Stimulated activated CD8-positive, alpha-beta memory T cell treated with anti-CD3 and anti-CD28 coated beads, Interleukin-15, amount 100 ng/mL, for 1 hour (primary cell): Measurements from ENCODE around the gene TRIM3.

Source experiments
- DNase-seq: peaks from one replicate; pipeline ENCODE4 v3.0.0-alpha.2; 2020; ENCODE audit warnings: low read depth

Gene TRIM3

GRCh38 chr11:6480299-6480914, 6.7 kb upstream of the TRIM3 start:
- DNase-seq = no peak

- DNase-seq = no peak
Observed at GRCh38 chr11:6476571-6476970, 2.8 kb upstream of the TRIM3 start.

- no peak for DNase-seq
Observed at GRCh38 chr11:6475936-6476335, 2.2 kb upstream of the TRIM3 start.

DNA sequence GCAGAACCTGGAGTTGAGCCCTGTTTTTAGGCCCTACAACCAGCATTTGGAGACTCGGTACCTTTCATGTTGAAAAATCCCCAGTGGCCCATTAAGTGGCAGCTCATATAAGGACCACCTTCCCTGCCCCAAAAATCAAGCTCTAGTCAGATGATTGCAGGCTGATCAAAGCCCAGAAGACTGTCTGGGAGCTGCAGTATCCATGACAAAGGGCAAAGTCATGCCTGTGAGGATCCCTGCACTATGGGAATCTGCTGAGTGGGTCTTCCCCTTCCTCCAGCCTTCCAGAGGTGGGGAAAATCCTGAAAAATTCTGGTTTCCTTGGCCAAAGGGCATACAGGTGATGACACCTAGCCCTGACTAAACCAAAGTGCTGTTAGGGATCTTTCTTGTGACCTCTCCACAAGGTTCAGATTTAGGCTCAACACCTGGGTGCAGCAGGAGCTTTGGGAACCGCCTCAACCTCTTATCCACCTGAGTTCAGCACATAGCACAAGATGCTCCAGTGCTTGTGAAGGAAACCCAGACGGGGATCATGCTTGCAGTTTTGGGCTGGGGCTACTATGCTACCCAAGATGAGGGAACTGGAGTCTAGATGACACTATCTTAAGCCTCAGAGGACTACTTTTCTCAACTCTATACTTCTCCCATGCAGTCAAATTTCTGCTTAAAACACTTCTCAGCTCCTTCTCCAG, 1.2 kb upstream of the TRIM3 start:
- no peak for DNase-seq

GRCh38 chr11:6474413-6474792, 662 bp upstream of the TRIM3 start:
- no peak for DNase-seq

DNA sequence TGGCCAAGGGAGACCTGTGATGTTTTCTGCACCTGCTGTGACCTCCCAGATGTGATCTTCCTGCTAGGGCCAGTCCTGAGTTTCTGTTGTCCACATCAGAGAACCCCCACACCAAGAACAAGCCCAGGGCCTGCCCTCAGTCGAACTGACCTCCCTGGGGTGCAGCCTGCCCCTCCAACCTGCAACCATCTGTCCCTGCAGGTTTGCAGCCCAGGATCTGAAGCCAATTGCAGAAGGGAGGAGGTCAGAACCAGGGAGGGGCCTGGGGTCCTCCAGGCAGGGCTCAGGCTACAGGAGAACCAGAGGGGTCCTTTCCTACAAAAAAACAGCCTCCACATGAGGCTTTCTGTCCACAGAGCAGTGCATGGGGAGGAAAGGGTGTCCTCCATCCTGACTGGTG, 807 bp downstream of the TRIM3 start:
- no peak for DNase-seq

DNA sequence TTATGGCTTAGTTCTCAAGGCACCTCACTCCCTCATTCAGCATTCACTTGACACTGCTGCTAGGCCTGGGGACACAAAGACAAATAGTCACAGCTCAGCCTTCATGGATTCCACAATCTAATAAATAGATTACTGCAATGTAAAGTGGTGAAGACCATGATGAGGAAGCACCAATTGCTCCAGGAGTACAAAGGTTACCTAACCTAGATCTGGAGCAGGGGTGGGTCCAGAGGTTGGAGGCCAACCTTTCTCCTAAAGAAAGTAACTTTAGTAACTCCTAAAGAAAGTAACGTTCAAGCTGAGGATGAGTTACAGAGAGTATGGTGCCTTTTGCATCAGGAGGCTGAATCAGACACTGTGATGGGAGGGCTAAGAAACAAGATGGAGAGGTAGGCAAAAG, 4.1 kb downstream of the TRIM3 start:
- DNase-seq = no peak

DNA sequence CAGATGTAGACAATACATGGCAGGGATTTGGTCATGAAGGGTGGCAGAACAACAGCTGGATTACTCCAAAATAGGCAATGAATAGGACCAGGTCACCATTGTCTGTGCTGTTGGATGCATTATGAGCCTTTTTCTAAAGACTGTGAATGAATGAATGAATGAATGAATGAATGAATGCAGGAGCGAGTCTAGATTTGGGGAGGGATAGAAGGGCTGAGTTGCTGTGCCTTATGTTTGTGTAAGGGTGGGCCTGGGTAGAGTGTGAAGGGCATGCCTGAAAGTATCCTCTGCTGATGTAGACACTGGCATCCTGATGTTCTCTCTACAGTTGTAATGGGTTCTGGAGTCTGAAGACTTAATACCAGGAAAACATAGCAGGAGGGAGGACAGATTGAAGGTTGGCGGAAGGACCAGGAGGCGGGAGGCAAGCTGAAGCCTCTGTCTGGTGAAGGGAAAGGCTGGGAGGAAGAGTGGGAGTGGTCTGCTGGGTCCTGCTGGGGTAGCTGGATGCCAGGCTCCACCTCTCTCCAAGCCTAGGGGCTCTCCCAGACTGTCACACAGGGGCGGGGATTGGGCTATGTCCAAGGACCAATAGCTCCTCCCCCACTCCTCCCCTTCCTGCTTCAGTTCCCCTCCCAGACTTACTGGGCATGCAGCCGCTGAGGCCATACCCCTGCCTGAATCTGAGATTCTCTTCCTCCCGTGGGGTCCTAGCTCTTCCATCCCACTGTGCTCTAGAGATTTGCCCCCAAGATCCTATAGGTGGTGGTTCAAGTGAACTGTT, 4.8 kb downstream of the TRIM3 start:
- DNase-seq = no peak

DNA sequence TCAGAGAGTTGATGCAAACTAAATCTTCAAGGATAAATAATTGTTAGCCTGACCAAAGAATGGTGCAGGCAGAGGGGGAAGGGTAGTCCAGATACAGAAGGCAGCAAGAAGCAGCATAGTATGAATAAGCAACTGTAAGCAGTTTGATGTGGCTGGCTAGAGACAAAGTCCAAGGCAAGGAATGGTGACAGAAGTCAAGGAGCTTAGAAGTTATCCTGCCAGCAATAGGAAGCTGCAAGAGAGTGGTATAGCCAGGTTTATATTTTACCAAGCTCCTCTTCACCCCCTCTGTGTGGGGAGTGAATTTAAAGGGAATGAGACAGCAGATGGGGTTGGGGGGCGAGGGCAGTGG, 14.7 kb downstream of the TRIM3 start:
- DNase-seq = no peak

- DNase-seq = no peak
Observed at GRCh38 chr11:6458352-6459098, 15.2 kb downstream of the TRIM3 start.

GRCh38 chr11:6457581-6458320, 16.0 kb downstream of the TRIM3 start:
- no peak for DNase-seq

- DNase-seq = no peak
Observed at GRCh38 chr11:6456361-6457073, 17.2 kb downstream of the TRIM3 start.

GRCh38 chr11:6455070-6455469, 18.7 kb downstream of the TRIM3 start:
- no peak for DNase-seq

DNA sequence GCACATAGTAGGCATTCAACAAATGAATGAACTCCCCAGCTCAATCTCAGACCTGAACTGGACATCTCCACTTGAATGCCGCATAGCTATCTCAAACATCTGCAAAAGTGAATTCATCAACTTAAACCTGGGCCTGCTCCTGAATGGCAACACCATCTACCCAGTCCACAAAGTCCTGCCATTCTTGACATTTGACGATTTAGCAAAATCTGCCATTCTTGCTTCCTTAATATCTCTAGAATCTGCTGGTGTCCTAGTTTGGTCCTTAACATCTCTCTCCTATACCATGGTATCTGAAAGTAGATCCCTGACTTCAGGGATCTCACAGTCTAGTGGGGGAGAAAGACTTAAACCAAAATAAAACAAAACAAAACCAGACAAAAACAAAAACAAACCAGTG, 20.6 kb downstream of the TRIM3 start:
- DNase-seq = no peak

DNA sequence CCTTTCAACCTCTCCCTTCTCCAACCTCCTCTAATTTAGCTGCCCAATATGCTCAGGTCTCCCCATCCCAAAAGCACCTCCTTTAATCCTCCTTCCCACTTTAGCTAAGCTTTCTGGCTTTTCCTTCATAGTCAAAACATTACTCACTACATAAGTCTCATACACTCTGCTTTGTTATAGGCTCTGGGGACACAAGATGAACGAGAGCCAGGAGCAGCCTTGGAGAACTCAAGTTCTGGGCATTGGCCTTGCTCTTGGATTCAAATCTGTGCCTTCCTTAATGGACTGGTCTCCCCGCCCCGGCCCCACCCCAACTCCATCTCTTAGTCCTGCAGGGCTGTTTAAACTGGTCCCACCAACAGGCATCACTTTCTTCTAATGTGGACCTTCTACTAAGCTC, 21.5 kb downstream of the TRIM3 start:
- DNase-seq = no peak

- no peak for DNase-seq
Observed at GRCh38 chr11:6448574-6448973, 25.2 kb downstream of the TRIM3 start.

DNA sequence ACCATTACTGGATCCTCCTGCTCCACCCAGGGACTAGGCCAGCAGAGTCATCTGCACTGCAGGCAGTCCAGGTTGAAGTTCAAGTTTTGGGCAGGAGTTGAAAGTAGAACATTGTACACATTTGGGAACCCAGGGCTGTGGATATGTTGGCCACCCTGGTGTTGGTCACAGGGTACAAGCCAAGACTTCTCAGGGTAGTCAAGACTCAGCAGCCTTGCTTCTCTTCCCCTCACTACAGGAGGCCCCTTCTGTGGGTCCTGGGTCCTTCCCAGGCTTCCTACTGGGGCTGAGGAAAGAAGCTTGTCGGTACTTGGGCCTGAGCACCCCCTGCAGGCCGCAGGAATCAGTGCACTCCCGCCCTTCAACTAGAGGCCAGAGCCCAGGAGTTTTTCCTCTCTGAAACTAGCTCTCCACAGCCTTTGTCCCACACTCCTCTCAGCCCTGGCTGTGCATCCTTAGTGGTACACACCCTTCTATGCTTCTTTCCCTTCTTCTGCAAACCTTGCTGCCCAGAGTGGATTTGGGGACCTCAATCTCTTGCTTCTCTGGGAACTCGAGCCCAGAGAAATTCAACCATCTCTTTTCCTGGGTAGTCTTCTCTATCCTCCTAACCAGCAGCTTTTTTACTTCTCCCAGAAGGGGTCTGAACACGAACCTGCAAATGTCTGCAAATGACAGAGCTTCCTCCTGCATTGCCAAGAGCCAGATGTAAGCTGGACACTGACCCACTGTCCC, 30.3 kb downstream of the TRIM3 start:
- peak; percentile 15 for DNase-seq

- DNase-seq = no peak
Observed at GRCh38 chr11:6442441-6442840, 31.3 kb downstream of the TRIM3 start.

GRCh38 chr11:6440906-6441358, 32.8 kb downstream of the TRIM3 start, which contains the start of gene HPX:
TSS of gene HPX (minus strand) at chr11:6440987. CDS start at chr11:6440963, 24 bp downstream.
- DNase-seq = no peak

GRCh38 chr11:6438979-6439571, 34.7 kb downstream of the TRIM3 start:
- no peak for DNase-seq
